Neural cell (in vitro differentiated cells): ENCODE measurements around the gene SPRYD3.
"Not testable (repeated sequence)": the region's sequence is repeated elsewhere in the genome, so short reads cannot be mapped to it uniquely, and the experiment has no call there.

Source experiments
- EP300 ChIP-seq: fragments of 450-650 bp; conservative IDR thresholded peaks from 2 replicates; pipeline ENCODE4 v1.6.1; 2014; ENCODE audit warnings: antibody characterized with exemption, mild to moderate bottlenecking, moderate library complexity; ENCODE audit not compliant: poor library complexity, severe bottlenecking
- EZH2 ChIP-seq: fragments of 200-600, 300-800 bp; shearing (Covaris generic), sonication (generic); IDR thresholded peaks from 2 replicates; pipeline ENCODE4 v1.6.1; 2014; ENCODE audit warnings: antibody characterized with exemption, low read length, borderline replicate concordance, mild to moderate bottlenecking; ENCODE audit not compliant: insufficient read depth, poor library complexity, severe bottlenecking
- MXI1 ChIP-seq: fragments of 450-650 bp; conservative IDR thresholded peaks from 2 replicates; pipeline ENCODE4 v1.6.1; 2014; ENCODE audit warnings: antibody characterized with exemption, mild to moderate bottlenecking; ENCODE audit not compliant: poor library complexity, severe bottlenecking
- POLR2AphosphoS5 ChIP-seq: IDR thresholded peaks from 2 replicates; pipeline ENCODE4 v1.6.1; 2012
- RAD21 ChIP-seq: fragments of 450-650 bp; conservative IDR thresholded peaks from 2 replicates; pipeline ENCODE4 v1.6.1; 2014; ENCODE audit warnings: antibody characterized with exemption, mild to moderate bottlenecking, moderate library complexity
- SMC3 ChIP-seq: fragments of 450-650 bp; conservative IDR thresholded peaks from 2 replicates; pipeline ENCODE4 v1.6.1; 2014; ENCODE audit warnings: antibody characterized with exemption, mild to moderate bottlenecking, moderate library complexity; ENCODE audit not compliant: poor library complexity
- TAF1 ChIP-seq: IDR thresholded peaks from 2 replicates; pipeline ENCODE4 v1.6.1; 2012; ENCODE audit warnings: low read depth
- TF ChIP-seq, protein P1 (sequence below): fragments of 450-650 bp; IDR thresholded peaks from 2 replicates; pipeline ENCODE4 v1.5.1; 2014; ENCODE audit warnings: antibody characterized with exemption, mild to moderate bottlenecking, moderate library complexity; ENCODE audit not compliant: poor library complexity, severe bottlenecking
- TF ChIP-seq, protein P2 (sequence below): IDR thresholded peaks from 2 replicates; pipeline ENCODE4 v1.6.1; 2012; ENCODE audit warnings: borderline replicate concordance

GRCh38 chr12:53094796-53095595 lies 15.8 kb upstream of the SPRYD3 start:
- TF ChIP-seq SMC3, POLR2AphosphoS5, EZH2, RAD21, MXI1, TAF1, EP300: not testable (repeated sequence)
- TF ChIP-seq, protein P1, sequence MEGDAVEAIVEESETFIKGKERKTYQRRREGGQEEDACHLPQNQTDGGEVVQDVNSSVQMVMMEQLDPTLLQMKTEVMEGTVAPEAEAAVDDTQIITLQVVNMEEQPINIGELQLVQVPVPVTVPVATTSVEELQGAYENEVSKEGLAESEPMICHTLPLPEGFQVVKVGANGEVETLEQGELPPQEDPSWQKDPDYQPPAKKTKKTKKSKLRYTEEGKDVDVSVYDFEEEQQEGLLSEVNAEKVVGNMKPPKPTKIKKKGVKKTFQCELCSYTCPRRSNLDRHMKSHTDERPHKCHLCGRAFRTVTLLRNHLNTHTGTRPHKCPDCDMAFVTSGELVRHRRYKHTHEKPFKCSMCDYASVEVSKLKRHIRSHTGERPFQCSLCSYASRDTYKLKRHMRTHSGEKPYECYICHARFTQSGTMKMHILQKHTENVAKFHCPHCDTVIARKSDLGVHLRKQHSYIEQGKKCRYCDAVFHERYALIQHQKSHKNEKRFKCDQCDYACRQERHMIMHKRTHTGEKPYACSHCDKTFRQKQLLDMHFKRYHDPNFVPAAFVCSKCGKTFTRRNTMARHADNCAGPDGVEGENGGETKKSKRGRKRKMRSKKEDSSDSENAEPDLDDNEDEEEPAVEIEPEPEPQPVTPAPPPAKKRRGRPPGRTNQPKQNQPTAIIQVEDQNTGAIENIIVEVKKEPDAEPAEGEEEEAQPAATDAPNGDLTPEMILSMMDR: not testable (repeated sequence)
- TF ChIP-seq, protein P2, sequence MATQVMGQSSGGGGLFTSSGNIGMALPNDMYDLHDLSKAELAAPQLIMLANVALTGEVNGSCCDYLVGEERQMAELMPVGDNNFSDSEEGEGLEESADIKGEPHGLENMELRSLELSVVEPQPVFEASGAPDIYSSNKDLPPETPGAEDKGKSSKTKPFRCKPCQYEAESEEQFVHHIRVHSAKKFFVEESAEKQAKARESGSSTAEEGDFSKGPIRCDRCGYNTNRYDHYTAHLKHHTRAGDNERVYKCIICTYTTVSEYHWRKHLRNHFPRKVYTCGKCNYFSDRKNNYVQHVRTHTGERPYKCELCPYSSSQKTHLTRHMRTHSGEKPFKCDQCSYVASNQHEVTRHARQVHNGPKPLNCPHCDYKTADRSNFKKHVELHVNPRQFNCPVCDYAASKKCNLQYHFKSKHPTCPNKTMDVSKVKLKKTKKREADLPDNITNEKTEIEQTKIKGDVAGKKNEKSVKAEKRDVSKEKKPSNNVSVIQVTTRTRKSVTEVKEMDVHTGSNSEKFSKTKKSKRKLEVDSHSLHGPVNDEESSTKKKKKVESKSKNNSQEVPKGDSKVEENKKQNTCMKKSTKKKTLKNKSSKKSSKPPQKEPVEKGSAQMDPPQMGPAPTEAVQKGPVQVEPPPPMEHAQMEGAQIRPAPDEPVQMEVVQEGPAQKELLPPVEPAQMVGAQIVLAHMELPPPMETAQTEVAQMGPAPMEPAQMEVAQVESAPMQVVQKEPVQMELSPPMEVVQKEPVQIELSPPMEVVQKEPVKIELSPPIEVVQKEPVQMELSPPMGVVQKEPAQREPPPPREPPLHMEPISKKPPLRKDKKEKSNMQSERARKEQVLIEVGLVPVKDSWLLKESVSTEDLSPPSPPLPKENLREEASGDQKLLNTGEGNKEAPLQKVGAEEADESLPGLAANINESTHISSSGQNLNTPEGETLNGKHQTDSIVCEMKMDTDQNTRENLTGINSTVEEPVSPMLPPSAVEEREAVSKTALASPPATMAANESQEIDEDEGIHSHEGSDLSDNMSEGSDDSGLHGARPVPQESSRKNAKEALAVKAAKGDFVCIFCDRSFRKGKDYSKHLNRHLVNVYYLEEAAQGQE: not testable (repeated sequence)
